Colonic mucosa (tissue), 4 donors: ENCODE results near the gene SERPINI2. TPM values are rescaled to one million over a fixed set of nuclear protein-coding genes. Genes with fewer than 3 reads are reported as not detected.

Experiments
- DNase-seq: peaks from one replicate; pipeline ENCODE4 v3.0.0-alpha.2; 2020
- H3K27ac ChIP-seq: fragments of 200-600 bp; one replicate; pipeline ENCODE4 v1.8.0; 2021
- H3K27me3 ChIP-seq: fragments of 200-600 bp; one replicate; pipeline ENCODE4 v1.8.0; 2021
- H3K36me3 ChIP-seq: fragments of 200-600 bp; one replicate; pipeline ENCODE4 v1.8.0; 2021
- H3K4me1 ChIP-seq: fragments of 200-600 bp; one replicate; pipeline ENCODE4 v1.8.0; 2021; ENCODE audit warnings: mild to moderate bottlenecking
- H3K4me3 ChIP-seq: fragments of 200-600 bp; one replicate; pipeline ENCODE4 v1.8.0; 2021
- H3K9ac ChIP-seq, 2 donors: one replicate each; pipeline ENCODE4 v1.7.0; 2013; ENCODE audit warnings: control low read depth in 2 of 2, low read depth in 2 of 2, low read length in 2 of 2
- H3K9me3 ChIP-seq: fragments of 200-600 bp; one replicate; pipeline ENCODE4 v1.8.0; 2021
- CTCF ChIP-seq: fragments of 200-600 bp; IDR thresholded peaks from one replicate; pipeline ENCODE4 v1.8.0; 2022; ENCODE audit warnings: antibody characterized with exemption, mild to moderate bottlenecking
- intact Hi-C: fragments of 100-400 bp; cut with DNase I; formaldehyde crosslinking; loops from one replicate; pipeline ENCODE4 v1.14.1; 2022
- total RNA-seq, 2 donors: library from RNA; stranded (reverse); fragmentation: NEBNext Ultra II Directional in 1 of 2; extraction: Animal tissue kit (Norgen Biotek cat#: 25700) in 1 of 2; gene quantifications; one replicate each; pipeline ENCODE4 v1.2.1, GENCODE V29; 2021
- donor health status: healthy.
- donor health status: DM: no; HTN: no; CAD: no.
- donor health status: DM: no; HTN: no; CAD: no.

The SERPINI2 gene, protein sequence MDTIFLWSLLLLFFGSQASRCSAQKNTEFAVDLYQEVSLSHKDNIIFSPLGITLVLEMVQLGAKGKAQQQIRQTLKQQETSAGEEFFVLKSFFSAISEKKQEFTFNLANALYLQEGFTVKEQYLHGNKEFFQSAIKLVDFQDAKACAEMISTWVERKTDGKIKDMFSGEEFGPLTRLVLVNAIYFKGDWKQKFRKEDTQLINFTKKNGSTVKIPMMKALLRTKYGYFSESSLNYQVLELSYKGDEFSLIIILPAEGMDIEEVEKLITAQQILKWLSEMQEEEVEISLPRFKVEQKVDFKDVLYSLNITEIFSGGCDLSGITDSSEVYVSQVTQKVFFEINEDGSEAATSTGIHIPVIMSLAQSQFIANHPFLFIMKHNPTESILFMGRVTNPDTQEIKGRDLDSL
- total RNA-seq = under 1 TPM in 1 of 2 donors, not detected in 1; 0.40 TPM

- H3K4me1 ChIP-seq = no peaks in the 10 kb centered on the region
- no peak for DNase-seq
- no peak within 1 kb of the TSS for H3K4me3 ChIP-seq
- H3K9ac ChIP-seq = no peak within 1 kb of the TSS
- H3K27ac ChIP-seq = no peak within 1 kb of the TSS
- H3K9me3 ChIP-seq = no peaks in the 10 kb centered on the region
- H3K27me3 ChIP-seq = no peaks in the 10 kb centered on the region
- TF ChIP-seq CTCF = no peak
- H3K36me3 ChIP-seq = no peaks in the 10 kb centered on the region
- intact Hi-C loops = no loop called here
Observed at GRCh38 chr3:167473863-167474262, at the start of gene SERPINI2. TSS of gene SERPINI2 (minus strand) at chr3:167474042. CDS start at chr3:167471834, 2,208 bp downstream.

GRCh38 chr3:167521006-167521355, 47.1 kb upstream of the SERPINI2 start:
- Histone ChIP-seq H3K27ac (no peak overlapping the region), H3K4me3 (no peak overlapping the region), H3K27me3 (no peaks in the 10 kb centered on the region), H3K9me3 (no peaks in the 10 kb centered on the region), H3K9ac (no peak overlapping the region), H3K4me1 (no peaks in the 10 kb centered on the region), H3K36me3 (no peaks in the 10 kb centered on the region)
- intact Hi-C loops = no loop called here
- no peak for TF ChIP-seq CTCF
- no peak for DNase-seq

DNA sequence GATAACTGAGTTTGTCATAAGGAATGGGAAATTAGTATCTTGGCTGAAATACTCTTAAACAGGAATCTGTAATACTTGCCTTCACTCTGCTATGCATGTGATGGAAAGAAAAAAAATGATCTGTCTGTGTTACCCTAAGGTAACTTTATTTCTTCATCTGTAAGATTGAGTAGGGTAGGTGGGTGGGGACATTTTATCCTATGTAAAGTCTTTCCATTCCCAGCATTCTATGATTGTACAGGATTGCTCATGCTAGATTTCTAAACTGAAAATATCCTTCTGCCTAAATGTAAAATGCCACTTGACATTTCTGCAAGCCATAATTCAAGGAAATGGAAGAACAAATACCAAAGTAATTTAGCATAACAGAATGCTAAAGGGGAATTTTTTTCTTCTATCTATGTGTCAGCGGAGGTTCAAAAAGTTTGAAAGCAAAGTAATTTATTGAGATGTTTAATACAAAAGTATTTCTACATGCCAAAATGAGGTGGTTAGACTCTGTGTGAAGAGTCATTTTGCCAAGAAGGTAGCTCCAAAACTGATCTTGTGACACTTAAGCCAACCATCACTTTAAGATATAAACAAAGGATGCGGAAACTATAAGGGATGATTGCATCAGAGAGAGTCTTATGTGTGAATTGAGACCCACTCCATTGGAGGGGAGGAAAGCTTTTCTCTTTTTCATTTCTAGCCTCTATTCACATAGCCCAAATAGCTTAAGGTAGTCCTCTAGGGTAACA, 46.6 kb upstream of the SERPINI2 start:
- no peaks in the 10 kb centered on the region for H3K27me3 ChIP-seq
- DNase-seq = no peak
- H3K9me3 ChIP-seq = no peaks in the 10 kb centered on the region
- intact Hi-C loops = no loop called here
- no peak overlapping the region for H3K9ac ChIP-seq
- H3K27ac ChIP-seq = no peak overlapping the region
- H3K36me3 ChIP-seq = no peaks in the 10 kb centered on the region
- no peak for TF ChIP-seq CTCF
- no peak overlapping the region for H3K4me3 ChIP-seq
- H3K4me1 ChIP-seq = no peaks in the 10 kb centered on the region

DNA sequence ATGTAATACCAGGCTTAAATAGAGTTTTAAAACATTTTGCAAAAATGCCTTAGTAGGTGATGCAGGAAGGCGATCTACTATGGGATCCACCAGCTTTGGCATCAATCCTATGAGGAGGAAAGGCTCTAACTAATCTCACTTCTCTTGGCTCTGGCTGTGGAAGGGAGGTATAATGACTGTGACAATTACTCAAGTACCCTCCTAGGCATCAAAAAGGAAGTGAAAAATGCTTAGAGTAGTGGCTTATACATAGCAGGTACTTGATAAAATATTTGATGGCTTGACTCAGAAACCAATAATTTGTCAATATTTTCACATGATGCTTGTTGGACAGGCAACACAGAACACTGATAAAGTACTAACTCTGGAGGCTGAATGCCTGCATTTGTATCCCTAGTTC, 34.1 kb upstream of the SERPINI2 start:
- Histone ChIP-seq H3K4me3 (no peak overlapping the region), H3K27ac (no peak overlapping the region), H3K9me3 (no peaks in the 10 kb centered on the region), H3K4me1 (no peaks in the 10 kb centered on the region), H3K36me3 (no peaks in the 10 kb centered on the region), H3K9ac (no peak overlapping the region), H3K27me3 (no peaks in the 10 kb centered on the region)
- DNase-seq = no peak
- TF ChIP-seq CTCF = no peak
- intact Hi-C loops = no loop called here

DNA sequence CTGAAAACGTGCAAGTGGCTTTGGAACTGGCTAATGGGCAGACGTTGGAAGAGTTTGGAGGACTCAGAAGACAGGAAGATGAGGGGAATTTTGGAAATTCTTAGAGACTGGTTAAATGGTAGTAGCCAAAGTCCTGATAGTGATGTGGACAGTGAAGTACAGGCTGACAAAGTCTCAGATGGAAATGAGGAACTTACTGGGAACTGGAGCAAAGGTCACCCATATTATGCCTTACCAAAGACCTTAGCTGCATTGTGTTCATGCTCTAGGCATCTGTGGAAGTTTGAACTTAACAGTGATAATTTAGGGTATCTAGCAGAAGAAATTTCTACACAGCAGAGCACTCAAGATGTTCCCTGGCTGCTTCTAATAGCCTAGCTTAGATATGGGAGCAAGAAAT, 28.6 kb upstream of the SERPINI2 start:
- no peak overlapping the region for H3K4me3 ChIP-seq
- H3K9me3 ChIP-seq = no peaks in the 10 kb centered on the region
- H3K36me3 ChIP-seq = no peaks in the 10 kb centered on the region
- H3K27me3 ChIP-seq = no peaks in the 10 kb centered on the region
- no peak overlapping the region for H3K27ac ChIP-seq
- no peak for DNase-seq
- H3K9ac ChIP-seq = no peak overlapping the region
- no peaks in the 10 kb centered on the region for H3K4me1 ChIP-seq
- intact Hi-C loops = no loop called here
- no peak for TF ChIP-seq CTCF
